Ishikawa (cell line): ENCODE measurements around the gene ARHGEF28.

ENCODE experiments used
- MAX ChIP-seq: IDR thresholded peaks from 2 replicates; pipeline ENCODE4 v1.6.1; 2012
- REST ChIP-seq: IDR thresholded peaks from 2 replicates; pipeline ENCODE4 v1.6.1; 2012; ENCODE audit warnings: low read depth, mild to moderate bottlenecking
- TAF1 ChIP-seq: IDR thresholded peaks from 2 replicates; pipeline ENCODE4 v1.6.1; 2012; ENCODE audit warnings: low read depth, mild to moderate bottlenecking
- ZBTB7A ChIP-seq: IDR thresholded peaks from 2 replicates; pipeline ENCODE4 v1.6.1; 2012; ENCODE audit warnings: low read depth

GRCh38 chr5:73691302-73692080 lies 65.5 kb downstream of the ARHGEF28 start:
- TF ChIP-seq TAF1 (no peak), ZBTB7A (no peak), MAX (no peak), REST (no peak)
